GM12891 (cell line): Measurements from ENCODE around the gene PCCA.

Source experiments
- PAX5 ChIP-seq: IDR thresholded peaks from 2 replicates; pipeline ENCODE4 v1.6.1; 2011; ENCODE audit warnings: low read length, moderate library complexity, mild to moderate bottlenecking; ENCODE audit not compliant: insufficient read depth, severe bottlenecking
- POLR2A ChIP-seq: IDR thresholded peaks from 2 replicates; pipeline ENCODE4 v1.6.1; 2011; ENCODE audit warnings: low read depth, low read length, control low read depth
- POLR2AphosphoS5 ChIP-seq: IDR thresholded peaks from 2 replicates; pipeline ENCODE4 v1.6.1; 2011; ENCODE audit warnings: low read depth, low read length, control low read depth
- POU2F2 ChIP-seq: IDR thresholded peaks from 2 replicates; pipeline ENCODE4 v1.6.1; 2011; ENCODE audit warnings: low read depth, mild to moderate bottlenecking, control low read depth, low read length, moderate library complexity
- TAF1 ChIP-seq: IDR thresholded peaks from 2 replicates; pipeline ENCODE4 v1.6.1; 2011; ENCODE audit warnings: low read depth, low read length, control low read depth

DNA sequence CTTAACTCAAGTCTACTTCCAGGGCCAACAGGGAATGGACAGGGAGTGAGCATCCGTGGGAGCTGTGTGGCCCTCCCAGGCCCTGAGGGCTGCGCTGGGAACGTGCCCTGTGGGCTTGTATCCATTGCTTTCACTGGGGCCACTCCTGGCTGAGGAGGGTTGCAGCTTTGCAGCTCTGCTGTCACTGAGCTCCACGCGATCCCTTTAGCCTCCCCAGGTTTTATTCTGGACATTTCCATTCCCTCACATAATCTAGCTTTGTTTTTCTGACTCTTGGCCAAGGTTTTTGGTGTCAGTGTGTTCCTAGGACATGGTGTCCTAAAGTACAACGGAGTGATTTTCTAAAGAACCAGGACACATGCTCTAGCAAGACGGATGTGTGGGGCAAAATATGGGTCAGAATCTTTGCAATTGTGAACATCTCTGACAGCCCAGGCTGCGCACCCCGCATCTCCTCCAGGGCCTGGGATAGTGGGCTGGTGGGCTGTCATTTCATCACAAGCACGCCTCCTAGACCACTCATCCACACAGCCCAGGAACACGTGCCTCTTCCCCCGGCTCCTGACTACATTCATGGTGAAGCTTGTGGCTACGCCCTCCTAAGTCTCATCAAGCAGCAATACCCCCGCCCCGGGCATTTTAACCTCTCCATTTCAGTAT, 471.7 kb downstream of the PCCA start:
- TF ChIP-seq POLR2AphosphoS5 (no peak), POLR2A (no peak), TAF1 (no peak), PAX5 (no peak), POU2F2 (no peak)
